Colonic mucosa (tissue), 4 donors: ENCODE results near the gene ADGRG3. TPM values are rescaled to one million over a fixed set of nuclear protein-coding genes. Genes with fewer than 3 reads are reported as not detected.

Experiments
- DNase-seq: peaks from one replicate; pipeline ENCODE4 v3.0.0-alpha.2; 2020
- H3K27ac ChIP-seq: fragments of 200-600 bp; one replicate; pipeline ENCODE4 v1.8.0; 2021
- H3K27me3 ChIP-seq: fragments of 200-600 bp; one replicate; pipeline ENCODE4 v1.8.0; 2021
- H3K36me3 ChIP-seq: fragments of 200-600 bp; one replicate; pipeline ENCODE4 v1.8.0; 2021
- H3K4me1 ChIP-seq: fragments of 200-600 bp; one replicate; pipeline ENCODE4 v1.8.0; 2021; ENCODE audit warnings: mild to moderate bottlenecking
- H3K4me3 ChIP-seq: fragments of 200-600 bp; one replicate; pipeline ENCODE4 v1.8.0; 2021
- H3K9ac ChIP-seq, 2 donors: one replicate each; pipeline ENCODE4 v1.7.0; 2013; ENCODE audit warnings: control low read depth in 2 of 2, low read depth in 2 of 2, low read length in 2 of 2
- H3K9me3 ChIP-seq: fragments of 200-600 bp; one replicate; pipeline ENCODE4 v1.8.0; 2021
- CTCF ChIP-seq: fragments of 200-600 bp; IDR thresholded peaks from one replicate; pipeline ENCODE4 v1.8.0; 2022; ENCODE audit warnings: antibody characterized with exemption, mild to moderate bottlenecking
- intact Hi-C: fragments of 100-400 bp; cut with DNase I; formaldehyde crosslinking; loops from one replicate; pipeline ENCODE4 v1.14.1; 2022
- total RNA-seq, 2 donors: library from RNA; stranded (reverse); fragmentation: NEBNext Ultra II Directional in 1 of 2; extraction: Animal tissue kit (Norgen Biotek cat#: 25700) in 1 of 2; gene quantifications; one replicate each; pipeline ENCODE4 v1.2.1, GENCODE V29; 2021
- donor health status: healthy.
- donor health status: DM: no; HTN: no; CAD: no.
- donor health status: DM: no; HTN: no; CAD: no.

ADGRG3 gene
- total RNA-seq, 2 donors from 2014 or later: 0.27 to 0.82 TPM

DNA sequence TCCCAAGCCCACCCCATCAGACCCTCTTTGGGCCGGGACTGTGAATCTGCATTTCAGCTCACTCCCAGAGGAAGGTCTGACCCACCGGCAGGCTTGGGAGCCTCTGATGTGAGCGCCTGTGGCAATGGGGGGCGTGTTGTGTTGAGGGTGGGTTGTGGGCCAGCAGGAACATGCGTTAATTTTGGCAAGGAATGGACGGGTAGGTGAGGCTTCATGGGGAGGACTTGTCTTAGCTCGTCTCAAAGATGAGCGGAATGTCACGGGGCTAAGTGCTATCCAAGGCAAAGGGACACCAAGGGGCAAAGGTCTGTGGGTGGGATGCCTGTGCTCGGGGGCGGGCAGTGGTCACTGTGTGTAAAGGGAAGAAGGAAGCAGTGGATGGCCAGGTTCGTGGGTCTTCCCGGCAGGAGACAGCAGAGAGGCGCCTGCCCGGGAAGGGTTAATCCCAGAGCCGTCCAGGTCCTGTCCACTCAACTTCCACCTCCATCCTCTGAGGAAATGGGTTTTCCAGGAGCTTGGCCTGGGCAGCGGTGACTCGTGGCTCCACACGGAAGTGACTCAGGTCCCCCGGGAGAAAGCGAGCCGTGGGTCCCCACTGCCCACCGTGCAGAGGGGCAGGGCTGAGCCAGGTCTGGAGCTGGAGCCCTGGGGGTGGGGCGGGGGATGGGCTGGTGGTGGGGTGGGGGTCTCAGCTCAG, 22.3 kb upstream of the ADGRG3 start:
- H3K9ac ChIP-seq: no peak overlapping the region

DNA sequence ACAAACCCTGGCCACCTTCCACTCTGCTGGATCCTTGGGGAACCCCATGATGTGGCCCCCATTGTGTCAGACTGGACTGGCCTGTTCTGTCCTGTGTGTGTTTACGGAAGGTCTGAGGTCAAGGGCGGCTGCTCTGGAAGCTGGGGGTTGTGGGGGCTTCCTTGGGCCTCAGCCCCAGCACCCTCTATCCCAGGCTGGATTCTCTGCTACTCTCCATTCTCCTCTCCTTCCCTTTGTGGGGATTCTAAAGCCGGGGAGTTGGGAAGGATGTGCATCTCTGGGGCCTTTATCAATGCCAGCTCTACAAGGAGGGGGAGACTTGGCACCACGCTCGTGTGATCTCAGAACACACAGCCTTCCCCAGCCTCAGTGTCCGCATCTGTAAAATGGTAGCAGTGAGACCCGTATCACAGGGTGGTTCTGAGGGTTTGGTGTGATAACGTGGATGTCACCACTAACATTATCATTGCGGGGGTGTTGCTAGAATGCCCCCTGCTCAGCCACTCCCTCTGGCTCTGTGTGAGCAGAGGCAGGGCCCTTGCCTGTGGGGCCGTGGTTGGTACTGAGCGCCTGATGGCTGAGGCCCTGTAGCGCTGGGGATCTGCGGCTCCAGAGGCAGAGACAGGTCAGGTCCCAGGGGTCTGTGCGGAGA, 21.6 kb upstream of the ADGRG3 start:
- Histone ChIP-seq H3K27me3 (no peaks in the 10 kb centered on the region), H3K9ac (no peak overlapping the region), H3K36me3 (no peaks in the 10 kb centered on the region), H3K4me3 (no peak overlapping the region), H3K9me3 (no peaks in the 10 kb centered on the region), H3K27ac (no peak overlapping the region), H3K4me1 (no peaks in the 10 kb centered on the region)
- no peak for TF ChIP-seq CTCF
- intact Hi-C loops: no loop called here
- no peak for DNase-seq

More for the DNA sequence above, 22.3 kb upstream of the ADGRG3 start:
- no peak overlapping the region for H3K4me3 ChIP-seq
- intact Hi-C loops: no loop called here
- no peaks in the 10 kb centered on the region for H3K9me3 ChIP-seq
- no peak for DNase-seq
- H3K4me1 ChIP-seq: no peaks in the 10 kb centered on the region
- H3K27ac ChIP-seq: no peak overlapping the region
- H3K36me3 ChIP-seq: no peaks in the 10 kb centered on the region
- no peaks in the 10 kb centered on the region for H3K27me3 ChIP-seq
- TF ChIP-seq CTCF: no peak

DNA sequence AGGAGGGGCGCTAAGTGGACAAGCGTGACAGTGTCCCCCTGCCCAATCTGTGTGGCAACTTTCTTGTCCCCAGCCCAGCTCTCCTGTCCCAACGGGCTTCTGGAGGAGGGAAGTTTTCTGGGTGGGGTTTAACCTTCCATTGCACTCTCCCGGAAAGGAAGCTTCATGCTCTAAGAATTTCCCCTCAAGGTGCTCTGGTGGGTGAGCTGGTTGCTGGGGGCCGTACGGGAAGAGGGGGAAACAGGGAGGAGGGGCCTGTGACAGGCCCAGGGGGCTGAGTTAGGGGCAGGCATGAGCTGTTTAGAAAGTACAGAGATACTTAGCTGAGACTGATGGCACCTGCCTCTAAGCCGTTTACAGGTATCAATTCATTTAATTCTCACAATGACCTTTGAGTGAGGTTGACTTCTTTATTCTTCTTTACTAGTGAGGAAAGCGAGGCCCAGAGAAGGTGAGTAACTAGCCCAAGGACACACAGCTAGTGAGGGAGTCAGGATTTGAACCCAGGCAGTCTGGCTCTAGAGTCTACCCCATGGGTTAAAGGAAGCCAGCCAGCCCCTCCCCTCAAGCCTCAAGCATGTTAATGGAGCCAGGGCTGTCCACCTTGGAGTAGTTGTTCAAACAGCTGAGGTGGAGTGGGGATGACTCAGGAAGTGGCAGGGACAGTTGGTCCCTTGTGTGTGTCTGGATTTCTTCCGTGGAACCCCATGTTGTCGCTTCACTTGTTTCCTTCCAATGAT, 20.8 kb upstream of the ADGRG3 start:
- intact Hi-C loops: no loop called here
- DNase-seq: no peak
- no peaks in the 10 kb centered on the region for H3K9me3 ChIP-seq
- H3K36me3 ChIP-seq: no peaks in the 10 kb centered on the region
- H3K4me1 ChIP-seq: no peaks in the 10 kb centered on the region
- no peak for TF ChIP-seq CTCF
- H3K4me3 ChIP-seq: no peak overlapping the region
- H3K9ac ChIP-seq: no peak overlapping the region
- no peaks in the 10 kb centered on the region for H3K27me3 ChIP-seq
- no peak overlapping the region for H3K27ac ChIP-seq

DNA sequence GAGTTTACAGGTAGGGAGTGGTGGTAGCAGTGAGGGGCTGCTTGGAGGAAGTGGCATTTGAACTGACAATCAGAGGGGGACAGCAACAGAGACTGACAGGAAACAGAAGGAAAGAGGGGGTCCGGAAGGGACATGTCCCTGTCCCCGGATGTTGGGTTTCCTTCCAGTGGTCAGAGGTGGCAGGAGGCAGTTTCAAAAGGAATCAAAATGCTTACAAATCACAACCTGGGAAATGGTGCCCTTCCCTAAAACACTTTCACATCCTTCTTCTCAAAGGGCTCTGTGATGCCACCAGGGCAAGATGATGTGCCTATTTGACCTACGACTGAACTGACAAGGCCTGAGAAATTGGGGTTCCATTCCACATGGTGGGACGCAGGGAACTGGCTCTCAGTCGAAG, 20.0 kb upstream of the ADGRG3 start:
- TF ChIP-seq CTCF: no peak
- H3K9ac ChIP-seq: no peak overlapping the region
- H3K4me3 ChIP-seq: no peak overlapping the region
- intact Hi-C loops: loop anchor here (2.0 kb wide), 1 partner anchor 47 kb away; no protein-coding TSS in a partner anchor
- H3K27me3 ChIP-seq: no peaks in the 10 kb centered on the region
- no peaks in the 10 kb centered on the region for H3K4me1 ChIP-seq
- no peak for DNase-seq
- H3K36me3 ChIP-seq: no peaks in the 10 kb centered on the region
- H3K27ac ChIP-seq: no peak overlapping the region
- H3K9me3 ChIP-seq: no peaks in the 10 kb centered on the region

DNA sequence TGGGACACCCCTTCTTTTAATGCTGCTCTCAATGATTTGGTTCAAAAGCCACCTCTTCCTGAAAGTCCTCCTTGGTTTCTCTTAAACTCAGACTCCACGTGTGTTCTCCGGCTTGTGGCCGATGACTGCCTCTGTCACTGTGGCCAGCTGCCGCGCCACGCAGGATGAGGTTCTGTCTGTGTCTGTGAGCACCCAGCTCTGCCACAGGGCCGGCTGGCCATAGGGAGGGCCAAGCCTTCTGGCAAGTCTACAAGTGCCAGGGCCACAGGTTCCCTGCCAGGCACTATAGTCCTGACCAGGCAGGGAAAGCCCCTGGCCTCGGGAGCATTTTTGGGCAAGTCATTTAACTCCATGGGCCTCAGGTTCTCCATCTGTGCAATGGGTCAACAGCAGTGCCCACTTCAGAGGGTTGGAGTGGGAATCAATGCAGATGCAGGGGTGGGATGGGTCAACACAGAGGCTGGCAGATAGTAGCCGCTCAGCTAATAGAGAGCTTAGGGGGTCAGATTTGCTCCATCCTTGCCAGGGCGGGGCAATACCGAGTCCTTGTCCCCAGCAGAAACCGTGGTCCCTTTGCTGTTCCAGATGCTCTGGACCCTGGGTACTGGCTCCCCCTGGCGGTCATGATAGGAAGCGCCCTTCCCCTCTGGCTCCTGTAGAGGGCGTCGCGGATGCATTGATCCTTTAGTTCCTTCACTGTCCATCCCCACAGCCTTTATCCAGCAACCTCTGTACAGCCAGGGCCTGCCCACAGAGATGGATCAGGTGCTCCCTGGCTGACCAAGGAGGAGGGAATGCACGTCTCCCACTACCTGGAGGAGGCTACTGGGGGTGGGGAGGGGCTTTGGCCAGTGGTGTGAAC, 19.3 kb upstream of the ADGRG3 start:
- H3K36me3 ChIP-seq: no peaks in the 10 kb centered on the region
- no peak overlapping the region for H3K27ac ChIP-seq
- H3K9me3 ChIP-seq: no peaks in the 10 kb centered on the region
- peak; percentile 81 for DNase-seq
- H3K27me3 ChIP-seq: no peaks in the 10 kb centered on the region
- no peak overlapping the region for H3K9ac ChIP-seq
- H3K4me3 ChIP-seq: no peak overlapping the region
- H3K4me1 ChIP-seq: no peaks in the 10 kb centered on the region
- intact Hi-C loops: loop anchor here (2.0 kb wide), 1 partner anchor 48 kb away; no protein-coding TSS in a partner anchor
- peak; percentile 99 for TF ChIP-seq CTCF
